ENCODE results near the gene GLIS2.
A peak's percentile ranks its signal among the peaks of the same experiment; 100 is the strongest.

Gene GLIS2

DNA sequence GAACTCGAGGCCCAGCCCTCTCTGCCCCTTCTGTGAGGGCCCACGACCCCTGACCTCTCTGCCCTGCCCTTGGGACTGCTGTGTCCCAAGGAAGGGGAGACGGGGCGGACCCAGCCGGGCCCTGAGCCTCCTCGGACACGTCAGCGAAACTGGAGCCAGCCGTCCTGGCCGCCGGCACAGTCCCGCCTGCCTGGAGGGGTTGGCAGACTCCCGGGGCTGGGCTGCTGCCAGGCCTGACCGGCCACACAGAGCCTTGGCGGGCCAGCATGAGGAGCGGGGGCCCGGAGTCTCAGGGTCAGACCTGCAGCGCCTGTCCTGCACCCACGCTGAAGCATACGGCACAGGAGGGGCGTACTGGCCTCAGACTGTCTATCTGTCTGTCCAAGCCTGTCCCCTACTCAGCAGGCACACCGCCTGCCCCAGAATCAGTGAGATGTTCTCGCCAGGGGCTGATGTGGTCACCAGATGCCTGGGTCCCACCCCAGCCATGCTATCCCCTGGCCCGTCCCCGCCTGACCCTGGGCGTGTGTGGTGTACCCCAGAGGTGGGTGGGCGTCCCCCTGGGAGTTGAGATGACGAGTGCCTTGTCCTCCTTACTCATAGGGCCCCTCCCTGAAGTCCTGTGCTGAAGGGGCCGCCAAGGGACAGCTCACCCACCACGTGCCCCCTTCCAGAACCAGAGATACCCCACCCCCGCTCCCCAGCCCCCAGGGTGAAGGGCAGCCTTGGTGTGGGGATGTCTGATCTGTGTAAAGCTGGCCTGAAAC lies 60.4 kb downstream of the GLIS2 start:
- Histone ChIP-seq H3K9ac (ENCODE audit: low read length) (no peak overlapping the region), H3K56ac (ENCODE audit: low read length) (peak overlapping the region; percentile 75), H3K23ac (ENCODE audit: low read length) (peak overlapping the region; percentile 97), H3K4me3 (ENCODE audit: low read length) (no peak overlapping the region), H2BK5ac (ENCODE audit: low read length) (no peak overlapping the region), H2BK120ac (ENCODE audit: low read depth, low read length) (no peak overlapping the region), H3K36me3 (ENCODE audit: control insufficient read depth, insufficient read depth, low read length) (no peaks in the 10 kb centered on the region), H3K4me1 (ENCODE audit: control insufficient read depth, low read depth, low read length) (peaks cover 24% of the 10 kb centered on the region), H3K79me2 (ENCODE audit: control insufficient read depth, insufficient read depth, low read length) (no peaks in the 10 kb centered on the region), H4K5ac (ENCODE audit: low read length) (no peak overlapping the region), H4K8ac (ENCODE audit: low read depth, low read length) (no peak overlapping the region), H2BK15ac (replicated peaks; ENCODE audit: low read depth) (no peak overlapping the region), H3K18ac (ENCODE audit: low read length) (no peak overlapping the region), H3K4ac (ENCODE audit: low read depth, low read length) (peak overlapping the region; percentile 22), H3K79me1 (ENCODE audit: low read length) (peaks cover 2% of the 10 kb centered on the region), H3K4me2 (ENCODE audit: low read length) (no peak overlapping the region), H2AK5ac (ENCODE audit: low read length) (no peak overlapping the region), H3K27ac (ENCODE audit: low read depth, low read length) (no peak overlapping the region), H3K27me3 (ENCODE audit: insufficient read depth, low read length, poor library complexity) (no peaks in the 10 kb centered on the region)
- no CpG with 5 or more reads among the region's 31 CpGs for WGBS (ENCODE audit: extremely low coverage, insufficient coverage, low lambda C conversion rate)
- DNase-seq = no peak

DNA sequence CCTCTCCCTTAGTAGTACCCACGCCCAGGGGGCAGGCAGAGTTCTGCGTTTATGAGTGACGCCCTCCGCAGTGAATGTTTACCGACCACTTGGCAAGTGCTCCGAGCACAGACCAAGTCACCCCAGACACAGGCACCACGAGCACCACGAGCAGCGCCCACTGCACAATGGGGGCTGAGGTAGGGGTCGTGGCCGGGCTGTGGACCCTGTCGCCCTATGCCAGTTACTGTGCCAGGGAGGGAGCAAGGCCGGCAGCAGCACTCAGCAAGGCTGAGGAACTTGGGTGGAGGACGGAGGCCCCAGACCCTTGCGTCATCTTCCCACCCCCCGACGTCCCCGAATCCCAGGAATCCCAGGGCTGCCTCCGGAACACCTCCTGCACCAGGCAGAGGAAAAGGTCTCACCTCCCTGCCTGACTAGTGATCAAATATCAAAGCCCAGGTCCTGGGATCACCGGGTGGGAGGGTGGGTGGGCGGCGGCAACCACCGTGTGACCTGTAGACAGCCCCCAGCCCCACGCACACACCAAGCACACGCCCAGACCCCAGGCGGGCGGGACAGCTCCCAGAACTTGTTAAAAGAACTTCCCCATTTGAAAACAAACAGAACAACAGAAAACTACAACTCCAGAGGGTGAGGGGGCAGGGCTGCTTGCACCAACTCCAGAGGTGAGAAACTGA lies 61.2 kb downstream of the GLIS2 start:
- no CpG with 5 or more reads among the region's 27 CpGs for WGBS (ENCODE audit: extremely low coverage, insufficient coverage, low lambda C conversion rate)
- no peak overlapping the region for H4K5ac ChIP-seq (ENCODE audit: low read length)
- H2AK5ac ChIP-seq (ENCODE audit: low read length) = peak overlapping the region; percentile 51
- peak overlapping the region; percentile 97 for H3K23ac ChIP-seq (ENCODE audit: low read length)
- H3K4ac ChIP-seq (ENCODE audit: low read depth, low read length) = peak overlapping the region; percentile 22
- H3K4me1 ChIP-seq (ENCODE audit: control insufficient read depth, low read depth, low read length) = peaks cover 24% of the 10 kb centered on the region
- no peak overlapping the region for H3K4me2 ChIP-seq (ENCODE audit: low read length)
- H3K79me2 ChIP-seq (ENCODE audit: control insufficient read depth, insufficient read depth, low read length) = no peaks in the 10 kb centered on the region
- no peak overlapping the region for H2BK120ac ChIP-seq (ENCODE audit: low read depth, low read length)
- peak overlapping the region; percentile 24 for H3K9ac ChIP-seq (ENCODE audit: low read length)
- peak overlapping the region; percentile 75 for H3K56ac ChIP-seq (ENCODE audit: low read length)
- no peak overlapping the region for H4K8ac ChIP-seq (ENCODE audit: low read depth, low read length)
- peak; percentile 72 for DNase-seq
- H2BK15ac ChIP-seq (replicated peaks; ENCODE audit: low read depth) = no peak overlapping the region
- H2BK5ac ChIP-seq (ENCODE audit: low read length) = peak overlapping the region; percentile 50
- H3K27me3 ChIP-seq (ENCODE audit: insufficient read depth, low read length, poor library complexity) = no peaks in the 10 kb centered on the region
- no peaks in the 10 kb centered on the region for H3K36me3 ChIP-seq (ENCODE audit: control insufficient read depth, insufficient read depth, low read length)
- peaks cover 2% of the 10 kb centered on the region for H3K79me1 ChIP-seq (ENCODE audit: low read length)
- peak overlapping the region; percentile 7 for H3K27ac ChIP-seq (ENCODE audit: low read depth, low read length)
- no peak overlapping the region for H3K4me3 ChIP-seq (ENCODE audit: low read length)
- H3K18ac ChIP-seq (ENCODE audit: low read length) = peak overlapping the region; percentile 5

DNA sequence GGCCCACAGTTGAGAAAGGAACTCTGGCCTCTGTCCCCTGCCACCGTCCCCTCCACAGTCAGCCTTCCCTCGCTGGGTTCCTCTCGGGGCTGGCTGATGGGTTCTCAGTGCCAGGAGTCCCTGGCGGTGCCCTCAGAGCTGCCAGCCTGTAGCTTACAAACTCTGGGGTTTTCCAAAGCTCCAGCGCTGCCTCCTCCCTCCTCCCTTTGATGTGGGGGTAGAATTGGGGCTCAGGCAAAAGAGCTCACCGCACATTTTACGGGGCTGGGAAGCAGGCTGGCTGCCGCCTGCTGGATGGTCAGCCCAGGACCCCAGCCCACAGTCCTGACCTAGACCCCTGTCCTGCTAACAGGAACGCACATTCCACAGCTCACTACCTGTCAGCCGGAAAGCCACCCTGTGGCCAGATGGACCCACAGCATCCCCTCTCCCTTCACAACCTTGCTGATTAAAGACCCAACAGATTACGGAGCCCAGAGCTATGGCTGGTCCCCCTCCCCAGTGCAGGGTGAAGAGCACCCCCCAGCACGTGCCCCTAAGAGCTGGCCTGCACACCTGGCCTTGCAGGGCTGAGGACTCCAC lies 61.8 kb downstream of the GLIS2 start:
- Histone ChIP-seq H3K4me2 (ENCODE audit: low read length) (no peak overlapping the region), H3K36me3 (ENCODE audit: control insufficient read depth, insufficient read depth, low read length) (no peaks in the 10 kb centered on the region), H2BK15ac (replicated peaks; ENCODE audit: low read depth) (no peak overlapping the region), H4K5ac (ENCODE audit: low read length) (no peak overlapping the region), H2AK5ac (ENCODE audit: low read length) (peak overlapping the region; percentile 25), H3K27ac (ENCODE audit: low read depth, low read length) (no peak overlapping the region), H3K79me1 (ENCODE audit: low read length) (peaks cover 2% of the 10 kb centered on the region), H3K4me3 (ENCODE audit: low read length) (no peak overlapping the region), H3K23ac (ENCODE audit: low read length) (no peak overlapping the region), H3K18ac (ENCODE audit: low read length) (peak overlapping the region; percentile 5), H4K8ac (ENCODE audit: low read depth, low read length) (no peak overlapping the region), H2BK5ac (ENCODE audit: low read length) (no peak overlapping the region), H3K9ac (ENCODE audit: low read length) (no peak overlapping the region), H3K4me1 (ENCODE audit: control insufficient read depth, low read depth, low read length) (peaks cover 19% of the 10 kb centered on the region), H3K56ac (ENCODE audit: low read length) (peak overlapping the region; percentile 30), H2BK120ac (ENCODE audit: low read depth, low read length) (no peak overlapping the region), H3K4ac (ENCODE audit: low read depth, low read length) (no peak overlapping the region), H3K79me2 (ENCODE audit: control insufficient read depth, insufficient read depth, low read length) (no peaks in the 10 kb centered on the region), H3K27me3 (ENCODE audit: insufficient read depth, low read length, poor library complexity) (no peaks in the 10 kb centered on the region)
- no CpG with 5 or more reads among the region's 12 CpGs for WGBS (ENCODE audit: extremely low coverage, insufficient coverage, low lambda C conversion rate)
- peak; percentile 67 for DNase-seq

DNA sequence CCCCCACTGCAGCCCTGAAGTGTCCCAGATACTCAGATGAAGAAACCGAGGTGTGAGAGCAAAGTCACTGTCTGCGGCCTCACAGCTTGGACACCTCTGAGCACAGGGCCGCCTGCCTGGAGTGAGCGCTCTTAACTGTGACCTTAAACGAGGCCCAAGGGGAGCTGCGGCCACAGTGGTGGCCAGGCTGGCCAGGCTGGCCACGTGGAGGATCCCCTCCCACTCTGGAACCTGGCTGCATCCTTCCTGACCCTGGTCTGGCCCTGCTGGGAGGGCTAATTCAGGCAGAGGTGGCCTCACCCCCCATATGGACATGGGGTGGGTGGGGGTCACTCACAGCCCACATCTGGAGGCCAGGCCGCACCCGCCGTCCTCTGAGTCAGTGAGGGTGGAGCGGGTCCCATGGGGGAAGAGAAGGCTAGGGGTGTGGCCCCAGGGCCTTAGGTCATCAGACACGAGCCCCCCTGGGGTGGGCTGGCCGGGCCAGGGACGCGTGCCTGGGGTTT lies 62.3 kb downstream of the GLIS2 start:
- Histone ChIP-seq H3K9ac (ENCODE audit: low read length) (no peak overlapping the region), H3K27me3 (ENCODE audit: insufficient read depth, low read length, poor library complexity) (no peaks in the 10 kb centered on the region), H3K79me1 (ENCODE audit: low read length) (peaks cover 2% of the 10 kb centered on the region), H3K4me3 (ENCODE audit: low read length) (no peak overlapping the region), H3K27ac (ENCODE audit: low read depth, low read length) (no peak overlapping the region), H4K5ac (ENCODE audit: low read length) (no peak overlapping the region), H3K4me2 (ENCODE audit: low read length) (no peak overlapping the region), H2BK120ac (ENCODE audit: low read depth, low read length) (no peak overlapping the region), H3K18ac (ENCODE audit: low read length) (no peak overlapping the region), H2AK5ac (ENCODE audit: low read length) (no peak overlapping the region), H3K23ac (ENCODE audit: low read length) (no peak overlapping the region), H2BK15ac (replicated peaks; ENCODE audit: low read depth) (no peak overlapping the region), H2BK5ac (ENCODE audit: low read length) (no peak overlapping the region), H3K36me3 (ENCODE audit: control insufficient read depth, insufficient read depth, low read length) (no peaks in the 10 kb centered on the region), H4K8ac (ENCODE audit: low read depth, low read length) (no peak overlapping the region), H3K56ac (ENCODE audit: low read length) (no peak overlapping the region), H3K4me1 (ENCODE audit: control insufficient read depth, low read depth, low read length) (peaks cover 17% of the 10 kb centered on the region), H3K79me2 (ENCODE audit: control insufficient read depth, insufficient read depth, low read length) (no peaks in the 10 kb centered on the region), H3K4ac (ENCODE audit: low read depth, low read length) (no peak overlapping the region)
- no peak for DNase-seq
- WGBS (ENCODE audit: extremely low coverage, insufficient coverage, low lambda C conversion rate) = no CpG with 5 or more reads among the region's 15 CpGs

DNA sequence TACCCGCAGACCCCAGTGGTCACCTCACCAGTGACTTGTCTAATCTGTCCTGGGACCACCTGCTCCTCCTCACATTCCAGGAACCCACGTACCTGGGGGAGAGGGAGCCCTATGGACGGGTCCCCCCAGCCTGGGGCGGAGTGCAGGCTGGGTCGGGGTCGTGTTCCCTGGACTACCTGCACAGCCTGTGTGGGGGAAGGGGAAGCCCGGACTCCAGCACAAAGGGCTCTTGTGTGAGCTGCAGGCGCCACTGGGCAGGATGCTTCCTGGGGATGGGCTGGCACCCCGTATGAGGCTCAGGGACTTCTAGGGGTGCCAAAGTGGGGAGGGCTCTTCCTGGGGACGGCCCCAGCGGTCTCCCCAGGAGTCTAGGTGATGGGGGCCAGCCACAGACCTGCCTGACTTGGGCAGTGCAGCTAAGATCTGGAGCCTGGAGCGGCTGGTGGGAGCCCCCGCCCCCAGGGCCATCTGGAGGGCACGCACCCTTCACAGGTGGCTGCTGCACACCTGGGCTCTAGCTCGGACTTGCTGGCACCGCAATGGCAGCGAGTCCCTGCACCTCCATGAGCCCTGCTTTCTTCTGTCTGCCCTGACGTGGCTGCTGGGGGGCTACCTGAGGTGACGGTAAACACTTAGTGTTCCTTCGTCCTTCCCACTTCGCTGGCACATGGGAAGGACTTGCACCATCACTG lies 63.3 kb downstream of the GLIS2 start:
- Histone ChIP-seq H3K23ac (ENCODE audit: low read length) (no peak overlapping the region), H2BK120ac (ENCODE audit: low read depth, low read length) (no peak overlapping the region), H2BK15ac (replicated peaks; ENCODE audit: low read depth) (no peak overlapping the region), H3K4ac (ENCODE audit: low read depth, low read length) (no peak overlapping the region), H2BK5ac (ENCODE audit: low read length) (no peak overlapping the region), H3K56ac (ENCODE audit: low read length) (no peak overlapping the region), H3K4me1 (ENCODE audit: control insufficient read depth, low read depth, low read length) (peaks cover 13% of the 10 kb centered on the region), H4K5ac (ENCODE audit: low read length) (no peak overlapping the region), H3K4me2 (ENCODE audit: low read length) (no peak overlapping the region), H3K79me1 (ENCODE audit: low read length) (peaks cover 2% of the 10 kb centered on the region), H3K79me2 (ENCODE audit: control insufficient read depth, insufficient read depth, low read length) (no peaks in the 10 kb centered on the region), H3K4me3 (ENCODE audit: low read length) (no peak overlapping the region), H3K18ac (ENCODE audit: low read length) (no peak overlapping the region), H3K27ac (ENCODE audit: low read depth, low read length) (no peak overlapping the region), H2AK5ac (ENCODE audit: low read length) (no peak overlapping the region), H3K36me3 (ENCODE audit: control insufficient read depth, insufficient read depth, low read length) (no peaks in the 10 kb centered on the region), H4K8ac (ENCODE audit: low read depth, low read length) (no peak overlapping the region), H3K27me3 (ENCODE audit: insufficient read depth, low read length, poor library complexity) (no peaks in the 10 kb centered on the region), H3K9ac (ENCODE audit: low read length) (no peak overlapping the region)
- WGBS (ENCODE audit: extremely low coverage, insufficient coverage, low lambda C conversion rate) = no CpG with 5 or more reads among the region's 21 CpGs
- no peak for DNase-seq

Measured in mesendoderm (in vitro differentiated cells).